NCI-H345 treated with DMSO at 0.1 percent for 48 hours (cell line): ENCODE results near the gene ACTR8.

Source experiments
- DNase-seq: peaks from one replicate; lab custom pipeline; 2025; ENCODE audit not compliant: unreplicated experiment; lab: John Stamatoyannopoulos, UW

ACTR8 gene

DNA sequence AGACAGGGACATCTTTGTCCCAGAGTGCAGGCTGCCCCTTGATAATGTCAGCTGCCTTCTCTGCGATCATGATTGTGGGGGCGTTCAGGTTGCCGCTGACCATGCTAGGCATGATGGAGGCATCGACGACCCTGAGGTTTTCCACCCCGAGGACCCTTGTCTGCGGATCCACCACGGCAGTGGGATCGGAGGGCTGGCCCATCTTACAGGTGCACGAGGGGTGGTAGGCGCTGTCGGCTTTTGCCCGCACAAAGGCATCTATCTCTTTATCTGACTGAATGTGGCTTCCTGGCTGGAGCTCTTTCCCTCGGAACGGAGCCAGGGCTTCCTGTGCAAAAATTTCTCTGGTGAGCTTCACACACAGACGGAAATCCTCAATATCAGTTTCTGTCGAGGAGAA, 64.1 kb downstream of the ACTR8 start:
- no peak for DNase-seq

- DNase-seq: no peak
Observed at GRCh38 chr3:53817211-53817610, 64.7 kb downstream of the ACTR8 start.
